Head of caudate nucleus (tissue), 42 donors: ENCODE data around the gene ZNF181.
"Not testable (repeated sequence)": the region's sequence is repeated elsewhere in the genome, so short reads cannot be mapped to it uniquely, and the experiment has no call there.

Source experiments
- DNase-seq, 42 donors: peaks; one replicate each; pipeline versions ENCODE4 v3.0.0 to v3.0.0-alpha.2; 2020 to 2021; ENCODE audit warnings: mixed read lengths in 7 of 42
- intact Hi-C: fragments of 100-400 bp; cut with DNase I; formaldehyde crosslinking; loops from one replicate; pipeline ENCODE4 v1.15.0; 2022

Gene ZNF181

GRCh38 chr19:34733746-34734536, at the start of gene ZNF181:
Gene ZNF181 (plus strand): TSS chr19:34734243. CDS start chr19:34735038, 795 bp downstream.
- intact Hi-C loops = no loop called here
- peak; percentile 86 to 97 (median 92) for DNase-seq

GRCh38 chr19:34685266-34685665, 48.8 kb upstream of the ZNF181 start:
- DNase-seq, intact Hi-C loops: not testable (repeated sequence)

DNA sequence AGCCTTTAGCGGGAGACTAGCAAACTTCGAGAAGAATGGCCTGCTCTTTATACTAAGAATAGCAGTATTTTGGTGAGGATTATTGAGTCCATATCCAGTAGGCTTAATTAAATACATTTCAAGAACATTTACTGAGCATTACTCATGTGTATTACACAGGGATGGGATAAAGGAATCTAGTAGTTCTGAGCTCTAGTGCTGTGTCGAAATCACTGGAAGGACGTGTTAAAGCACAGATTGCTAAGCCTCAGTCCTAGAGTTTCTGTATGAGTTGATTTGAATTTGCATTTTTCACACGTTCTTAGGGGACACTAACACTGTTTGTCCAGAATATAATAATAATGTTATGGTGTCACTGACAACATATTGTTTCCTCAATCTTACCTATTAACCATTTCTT, 47.6 kb upstream of the ZNF181 start:
- DNase-seq = no peak
- intact Hi-C loops = no loop called here

- no peak for DNase-seq
- intact Hi-C loops = no loop called here
Observed at GRCh38 chr19:34687348-34687747, 46.7 kb upstream of the ZNF181 start.

GRCh38 chr19:34688592-34688991, 45.5 kb upstream of the ZNF181 start:
- intact Hi-C loops = no loop called here
- no peak for DNase-seq

GRCh38 chr19:34690372-34690771, 43.7 kb upstream of the ZNF181 start:
- no peak for DNase-seq
- intact Hi-C loops = no loop called here

- intact Hi-C loops = no loop called here
- no peak for DNase-seq
Observed at GRCh38 chr19:34692549-34692948, 41.5 kb upstream of the ZNF181 start.

DNA sequence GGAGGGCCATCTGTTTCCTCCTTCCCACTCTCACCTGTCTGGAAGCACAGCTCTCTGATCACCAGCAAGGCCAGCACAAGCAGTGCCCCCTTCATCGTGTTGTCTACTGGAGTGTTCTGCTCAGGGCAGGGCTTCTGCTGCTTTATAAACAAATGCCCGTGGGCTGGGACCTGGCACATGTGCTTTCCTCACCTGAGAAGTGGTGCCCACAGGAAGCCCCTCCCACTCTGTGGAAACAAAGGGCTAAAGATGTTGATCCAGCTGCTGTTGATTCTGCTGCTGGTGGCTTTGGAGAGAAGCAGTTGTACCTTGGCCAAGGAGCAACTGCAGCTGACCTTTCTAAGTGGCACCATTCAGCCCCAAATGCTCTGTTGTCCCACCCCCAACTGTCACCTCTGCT, 26.4 kb upstream of the ZNF181 start:
- no peak for DNase-seq
- intact Hi-C loops = no loop called here

GRCh38 chr19:34711890-34712289, 22.2 kb upstream of the ZNF181 start:
- intact Hi-C loops = loop anchor here (2.0 to 5.0 kb wide), 2 partner anchors 70 to 211 kb away; no protein-coding TSS in a partner anchor
- DNase-seq = no peak

- intact Hi-C loops = loop anchor here (2.0 to 5.0 kb wide), 2 partner anchors 70 to 212 kb away; no protein-coding TSS in a partner anchor
- DNase-seq = peak in 35 of 42 donors; percentile 6 to 87 (median 53)
Observed at GRCh38 chr19:34712395-34713261, 21.4 kb upstream of the ZNF181 start.

- intact Hi-C loops = loop anchor here (2.0 to 5.0 kb wide), 2 partner anchors 71 to 212 kb away; no protein-coding TSS in a partner anchor
- no peak for DNase-seq
Observed at GRCh38 chr19:34713262-34713637, 20.8 kb upstream of the ZNF181 start.

GRCh38 chr19:34715357-34715756, 18.7 kb upstream of the ZNF181 start:
- intact Hi-C loops = no loop called here
- no peak for DNase-seq

- no peak for DNase-seq
- intact Hi-C loops = no loop called here
Observed at GRCh38 chr19:34722353-34722752, 11.7 kb upstream of the ZNF181 start.

DNA sequence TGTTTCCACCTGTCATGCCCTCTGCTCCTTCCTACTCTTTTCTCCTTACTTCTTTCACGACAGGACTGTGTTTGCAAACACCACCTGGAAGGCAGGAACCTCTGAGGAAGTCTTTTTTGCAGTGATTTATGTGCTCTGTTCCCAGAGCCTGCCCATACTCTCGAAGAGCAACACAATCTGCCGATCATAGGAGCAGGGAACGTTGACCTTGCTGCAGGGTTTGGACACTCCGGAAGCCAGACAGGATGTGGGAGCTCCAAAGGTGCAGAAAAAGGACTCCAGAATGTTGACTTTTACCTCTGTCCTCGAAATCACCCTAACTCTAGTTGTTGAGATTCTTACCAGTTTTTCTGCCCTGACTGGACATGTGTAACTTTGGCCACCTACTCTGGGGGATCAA, 8.6 kb upstream of the ZNF181 start:
- no peak for DNase-seq

DNA sequence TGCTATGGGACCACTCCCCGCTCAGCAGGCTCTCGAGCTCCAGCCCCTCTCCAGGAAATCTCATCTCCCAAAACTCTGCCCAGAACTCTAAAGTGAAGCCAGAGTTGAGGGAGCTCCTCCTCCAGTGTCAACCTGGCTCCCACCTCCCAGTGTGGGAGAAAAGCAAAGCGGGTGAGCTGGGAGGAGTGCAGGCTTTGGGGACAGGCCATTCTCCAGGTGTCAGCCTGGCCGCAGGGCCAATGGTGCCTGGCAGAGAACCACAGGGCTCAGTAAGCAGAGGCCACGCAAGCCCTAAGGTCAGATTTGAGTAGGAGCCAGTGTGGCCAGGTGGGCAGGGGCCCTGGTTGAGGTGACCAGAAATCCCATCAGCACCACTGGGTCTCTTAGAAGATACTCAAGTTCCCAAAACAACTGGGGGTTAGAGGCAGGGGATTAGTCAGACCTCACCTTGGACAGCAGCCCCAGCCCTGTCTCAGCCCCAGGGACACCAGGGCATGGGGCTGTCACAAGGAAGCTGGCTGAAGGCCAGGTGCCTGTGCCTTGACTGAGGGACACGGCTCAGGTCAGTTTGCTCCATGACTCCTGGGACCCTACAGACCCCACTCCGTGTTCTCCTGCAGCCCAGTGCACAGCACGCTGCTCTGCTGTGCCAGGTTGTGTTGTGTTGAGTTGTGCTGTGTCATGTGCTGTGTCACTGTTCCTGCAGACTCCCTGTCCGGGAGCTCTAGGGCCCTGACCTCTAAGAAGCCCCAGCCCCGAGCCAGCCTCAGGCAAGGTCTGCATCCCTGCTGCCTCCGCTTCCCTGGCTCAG, 2.8 kb upstream of the ZNF181 start:
- intact Hi-C loops = no loop called here
- DNase-seq = no peak

More for the DNA sequence above, 8.6 kb upstream of the ZNF181 start:
- intact Hi-C loops = no loop called here

GRCh38 chr19:34731964-34732363, 2.1 kb upstream of the ZNF181 start:
- DNase-seq = no peak
- intact Hi-C loops = no loop called here

- peak in 14 of 42 donors; percentile 5 to 41 (median 18) for DNase-seq
- intact Hi-C loops = no loop called here
Observed at GRCh38 chr19:34732612-34733211, 1.3 kb upstream of the ZNF181 start.

- DNase-seq = peak in 4 of 42 donors; percentile 4 to 65 (median 57)
Observed at GRCh38 chr19:34733266-34733745, 737 bp upstream of the ZNF181 start.

More at GRCh38 chr19:34733266-34733745, 737 bp upstream of the ZNF181 start:
- intact Hi-C loops = no loop called here
